Activated T-helper 2 cell treated with anti-CD3 and anti-CD28 coated beads, Interferon-gamma antibody, Interleukin-2, Interleukin-4, amounts not matched to agents 10 μg/mL and 5 μg/mL and 100 μg/mL, durations not matched to agents 14 hours and 24 hours and 36 hours (primary cell): ENCODE data around the gene GAB2. TPM values are rescaled to one million over a fixed set of nuclear protein-coding genes. Genes with fewer than 3 reads are reported as not detected.

Experiments used
- DNase-seq: peaks from one replicate; pipeline ENCODE4 v3.0.0; 2021; ENCODE audit warnings: low spot score
- H3K27ac Mint-ChIP-seq: one replicate; pipeline ENCODE4 v1.8.0; 2021; ENCODE audit warnings: mixed read lengths
- H3K27me3 Mint-ChIP-seq: one replicate; pipeline ENCODE4 v1.8.0; 2021; ENCODE audit warnings: low read depth, mixed read lengths
- H3K36me3 Mint-ChIP-seq: one replicate; pipeline ENCODE4 v1.8.0; 2021; ENCODE audit warnings: low read depth, mixed read lengths
- H3K4me1 Mint-ChIP-seq: one replicate; pipeline ENCODE4 v1.8.0; 2021; ENCODE audit warnings: low read depth, mixed read lengths
- H3K4me3 Mint-ChIP-seq: one replicate; pipeline ENCODE4 v1.8.0; 2021; ENCODE audit warnings: low read depth, mild to moderate bottlenecking, moderate library complexity, mixed read lengths
- H3K9me3 Mint-ChIP-seq: one replicate; pipeline ENCODE4 v1.8.0; 2021; ENCODE audit warnings: mixed read lengths
- intact Hi-C: fragments of 100-400 bp; cut with micrococcal nuclease; formaldehyde crosslinking; loops from one replicate; pipeline ENCODE4 v1.15.1; 2023
- total RNA-seq: library from RNA; stranded (reverse); gene quantifications from 2 replicates; pipeline ENCODE4 v1.2.3, GENCODE V29; 2022

GAB2 gene
- total RNA-seq, 1 donor from 2014 or later = 32.8 TPM

GRCh38 chr11:78408619-78409018 is 9.0 kb downstream of the GAB2 start:
- intact Hi-C loops = no loop called here
- Mint-ChIP-seq H3K4me1 (peaks cover 51% of the 10 kb centered on the region), H3K4me3 (no peak overlapping the region), H3K27me3 (no peaks in the 10 kb centered on the region), H3K36me3 (peaks cover 89% of the 10 kb centered on the region), H3K27ac (no peak overlapping the region), H3K9me3 (peaks cover 38% of the 10 kb centered on the region)
- no peak for DNase-seq

- Mint-ChIP-seq H3K9me3 (peaks cover 39% of the 10 kb centered on the region), H3K27ac (no peak overlapping the region), H3K4me1 (peaks cover 42% of the 10 kb centered on the region), H3K36me3 (peaks cover 79% of the 10 kb centered on the region), H3K4me3 (no peak overlapping the region), H3K27me3 (no peaks in the 10 kb centered on the region)
- intact Hi-C loops = no loop called here
- no peak for DNase-seq
These were observed 10.9 kb downstream of the GAB2 start for GRCh38 chr11:78406568-78407196.

DNA sequence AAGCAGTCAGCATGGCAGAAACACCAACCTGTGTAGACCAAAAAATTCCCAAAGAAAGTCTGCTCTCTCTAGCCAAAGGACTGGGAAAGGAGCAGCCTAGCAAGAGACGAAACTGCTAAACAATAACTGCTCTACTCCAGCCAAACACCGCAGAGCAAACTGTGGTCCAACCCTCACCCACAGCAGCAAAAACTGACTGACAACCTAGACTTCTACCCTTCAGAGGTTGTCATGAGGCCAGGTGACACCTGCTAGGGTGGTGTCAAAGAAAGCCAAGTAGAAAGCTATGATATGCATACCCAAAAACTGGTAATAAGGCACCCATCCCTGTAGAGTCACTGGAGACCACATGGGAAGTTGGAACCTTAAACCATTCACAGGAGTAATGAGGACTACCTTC is 11.8 kb downstream of the GAB2 start:
- no peak overlapping the region for H3K27ac Mint-ChIP-seq
- H3K9me3 Mint-ChIP-seq = peaks cover 35% of the 10 kb centered on the region
- H3K27me3 Mint-ChIP-seq = no peaks in the 10 kb centered on the region
- peaks cover 48% of the 10 kb centered on the region for H3K4me1 Mint-ChIP-seq
- H3K4me3 Mint-ChIP-seq = no peak overlapping the region
- no peak for DNase-seq
- intact Hi-C loops = no loop called here
- H3K36me3 Mint-ChIP-seq = peaks cover 80% of the 10 kb centered on the region

- no peaks in the 10 kb centered on the region for H3K27me3 Mint-ChIP-seq
- H3K4me1 Mint-ChIP-seq = peaks cover 60% of the 10 kb centered on the region
- no peak overlapping the region for H3K27ac Mint-ChIP-seq
- intact Hi-C loops = no loop called here
- peaks cover 60% of the 10 kb centered on the region for H3K36me3 Mint-ChIP-seq
- DNase-seq = no peak
- H3K4me3 Mint-ChIP-seq = no peak overlapping the region
- peaks cover 27% of the 10 kb centered on the region for H3K9me3 Mint-ChIP-seq
These were observed 13.8 kb downstream of the GAB2 start for GRCh38 chr11:78403781-78404180.

- H3K9me3 Mint-ChIP-seq = peaks cover 17% of the 10 kb centered on the region
- peaks cover 51% of the 10 kb centered on the region for H3K36me3 Mint-ChIP-seq
- no peak overlapping the region for H3K27ac Mint-ChIP-seq
- peaks cover 59% of the 10 kb centered on the region for H3K4me1 Mint-ChIP-seq
- no peak overlapping the region for H3K4me3 Mint-ChIP-seq
- intact Hi-C loops = no loop called here
- H3K27me3 Mint-ChIP-seq = no peaks in the 10 kb centered on the region
- DNase-seq = no peak
These were observed 14.8 kb downstream of the GAB2 start for GRCh38 chr11:78402847-78403246.

GRCh38 chr11:78400702-78401101 is 16.9 kb downstream of the GAB2 start:
- Mint-ChIP-seq H3K27me3 (no peaks in the 10 kb centered on the region), H3K4me3 (no peak overlapping the region), H3K27ac (no peak overlapping the region), H3K9me3 (peaks cover 4% of the 10 kb centered on the region), H3K36me3 (peaks cover 34% of the 10 kb centered on the region), H3K4me1 (peaks cover 59% of the 10 kb centered on the region)
- DNase-seq = no peak
- intact Hi-C loops = no loop called here

DNA sequence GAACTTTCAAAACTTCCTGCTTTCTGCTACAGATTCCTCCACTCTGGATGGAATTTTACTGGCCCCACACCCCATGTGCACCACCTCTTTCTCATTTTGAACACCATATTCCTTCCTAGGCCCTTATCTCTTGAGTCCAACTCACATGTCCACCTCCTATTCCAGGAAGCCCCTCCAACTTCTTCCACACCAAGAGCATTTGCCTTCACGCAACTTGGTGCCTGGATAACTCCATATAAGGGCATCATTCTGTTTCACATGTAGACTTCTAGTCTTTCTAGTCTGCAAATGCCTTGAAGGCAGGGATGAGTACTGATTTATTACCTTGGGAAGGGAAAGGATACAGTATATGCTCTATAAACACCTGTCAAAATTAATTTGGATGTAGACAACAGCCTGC is 17.5 kb downstream of the GAB2 start:
- intact Hi-C loops = no loop called here
- Mint-ChIP-seq H3K27me3 (no peaks in the 10 kb centered on the region), H3K4me3 (no peak overlapping the region), H3K4me1 (peaks cover 58% of the 10 kb centered on the region), H3K27ac (no peak overlapping the region), H3K9me3 (peaks cover 4% of the 10 kb centered on the region), H3K36me3 (peaks cover 33% of the 10 kb centered on the region)
- no peak for DNase-seq

- intact Hi-C loops = loop anchor here (5.0 to 10.0 kb wide), 2 partner anchors 57 to 104 kb away; no protein-coding TSS in a partner anchor
- peaks cover 4% of the 10 kb centered on the region for H3K9me3 Mint-ChIP-seq
- H3K36me3 Mint-ChIP-seq = peaks cover 36% of the 10 kb centered on the region
- no peak for DNase-seq
- H3K4me3 Mint-ChIP-seq = no peak overlapping the region
- H3K4me1 Mint-ChIP-seq = peaks cover 63% of the 10 kb centered on the region
- H3K27me3 Mint-ChIP-seq = no peaks in the 10 kb centered on the region
- no peak overlapping the region for H3K27ac Mint-ChIP-seq
These were observed 18.5 kb downstream of the GAB2 start for GRCh38 chr11:78399136-78399535.

DNA sequence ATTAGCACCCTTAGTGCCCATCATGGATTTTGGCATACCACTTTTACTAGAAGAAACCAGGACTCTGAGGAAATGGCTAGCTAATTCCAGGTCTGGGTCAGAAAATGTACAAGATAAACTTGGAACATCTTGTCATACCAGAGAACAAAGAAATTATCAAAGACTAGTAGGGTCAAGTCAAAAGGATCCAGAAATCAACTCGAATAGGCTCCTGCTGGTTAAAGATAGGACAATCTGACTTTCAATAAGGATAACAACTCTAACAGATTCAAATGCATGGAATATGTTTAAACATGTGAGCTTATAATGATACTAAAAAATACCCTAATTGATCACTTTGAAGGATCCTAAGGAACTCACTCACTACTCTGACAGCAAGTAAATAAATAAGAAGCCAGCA is 18.9 kb downstream of the GAB2 start:
- no peak overlapping the region for H3K4me3 Mint-ChIP-seq
- intact Hi-C loops = loop anchor here (5.0 to 10.0 kb wide), 2 partner anchors 56 to 104 kb away; no protein-coding TSS in a partner anchor

GRCh38 chr11:78397398-78397797 is 20.2 kb downstream of the GAB2 start:
- peaks cover 36% of the 10 kb centered on the region for H3K36me3 Mint-ChIP-seq
- H3K4me1 Mint-ChIP-seq = peaks cover 69% of the 10 kb centered on the region
- DNase-seq = no peak
- H3K9me3 Mint-ChIP-seq = no peaks in the 10 kb centered on the region
- H3K27me3 Mint-ChIP-seq = no peaks in the 10 kb centered on the region
- H3K27ac Mint-ChIP-seq = peak overlapping the region; percentile 51
- no peak overlapping the region for H3K4me3 Mint-ChIP-seq
- intact Hi-C loops = loop anchor here (1.0 to 10.0 kb wide), 5 partner anchors 19 to 170 kb away; partner anchors contain the start of gene GAB2

More for the DNA sequence above, 18.9 kb downstream of the GAB2 start:
- peaks cover 2% of the 10 kb centered on the region for H3K9me3 Mint-ChIP-seq
- DNase-seq = no peak
- H3K36me3 Mint-ChIP-seq = peaks cover 34% of the 10 kb centered on the region
- H3K27me3 Mint-ChIP-seq = no peaks in the 10 kb centered on the region
- peaks cover 61% of the 10 kb centered on the region for H3K4me1 Mint-ChIP-seq
- no peak overlapping the region for H3K27ac Mint-ChIP-seq

DNA sequence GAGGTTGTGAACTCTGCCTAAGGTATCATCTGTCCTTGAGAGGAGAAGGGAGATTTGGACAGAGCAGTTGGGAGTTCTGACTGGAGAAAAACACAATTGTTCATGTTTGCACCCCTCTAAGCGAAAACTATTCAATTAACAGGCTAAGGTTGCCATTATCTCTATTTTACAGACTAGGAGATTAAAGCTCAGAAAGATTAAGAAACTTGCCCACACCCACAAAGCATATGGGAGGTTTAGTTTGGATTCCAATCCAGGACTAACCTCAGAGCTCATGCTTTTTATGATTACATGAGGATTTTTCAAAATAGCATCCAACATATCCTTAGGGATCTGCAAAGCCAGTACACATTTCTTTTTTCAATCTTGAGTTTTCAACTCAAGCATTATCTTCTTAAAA is 22.0 kb downstream of the GAB2 start:
- H3K27me3 Mint-ChIP-seq = no peaks in the 10 kb centered on the region
- H3K27ac Mint-ChIP-seq = no peak overlapping the region
- no peak overlapping the region for H3K4me3 Mint-ChIP-seq
- H3K4me1 Mint-ChIP-seq = peaks cover 73% of the 10 kb centered on the region
- intact Hi-C loops = loop anchor here (5.0 to 10.0 kb wide), 2 partner anchors 53 to 101 kb away; no protein-coding TSS in a partner anchor
- peaks cover 4% of the 10 kb centered on the region for H3K9me3 Mint-ChIP-seq
- peaks cover 42% of the 10 kb centered on the region for H3K36me3 Mint-ChIP-seq
- no peak for DNase-seq

- DNase-seq = no peak
- Mint-ChIP-seq H3K36me3 (peaks cover 65% of the 10 kb centered on the region), H3K27me3 (no peaks in the 10 kb centered on the region), H3K27ac (peak overlapping the region; percentile 6), H3K9me3 (peaks cover 11% of the 10 kb centered on the region), H3K4me1 (peaks cover 61% of the 10 kb centered on the region), H3K4me3 (no peak overlapping the region)
- intact Hi-C loops = loop anchor here (10.0 kb wide), 1 partner anchor 98 kb away; no protein-coding TSS in a partner anchor
These were observed 24.8 kb downstream of the GAB2 start for GRCh38 chr11:78392854-78393253.

- peaks cover 22% of the 10 kb centered on the region for H3K9me3 Mint-ChIP-seq
- H3K4me1 Mint-ChIP-seq = peaks cover 55% of the 10 kb centered on the region
- intact Hi-C loops = loop anchor here (10.0 kb wide), 1 partner anchor 97 kb away; no protein-coding TSS in a partner anchor
- H3K27me3 Mint-ChIP-seq = no peaks in the 10 kb centered on the region
- H3K36me3 Mint-ChIP-seq = peaks cover 76% of the 10 kb centered on the region
- H3K4me3 Mint-ChIP-seq = no peak overlapping the region
- H3K27ac Mint-ChIP-seq = no peak overlapping the region
- DNase-seq = no peak
These were observed 26.2 kb downstream of the GAB2 start for GRCh38 chr11:78391424-78391823.
